B cell (primary cell): ENCODE measurements around the gene ZNF410. TPM values are rescaled to one million over a fixed set of nuclear protein-coding genes. Genes with fewer than 3 reads are reported as not detected.

ENCODE experiments used
- ATAC-seq: fragments of 200-7000 bp; cut with Tn5 transposase; one replicate; pipeline ENCODE4 v1.10.0; 2021; ENCODE audit warnings: low read depth, mild to moderate bottlenecking, moderate number of reproducible peaks, moderate library complexity
- CTCF ChIA-PET: fragments of 350-600 bp; sonication (Branson Sonifier 250); formaldehyde crosslinking; loops from one replicate; lab custom pipeline; 2021; ENCODE audit warnings: antibody characterized with exemption, inconsistent platforms; lab: Charles Lee
- POLR2A ChIA-PET: fragments of 350-600 bp; sonication (Branson Sonifier 250); formaldehyde crosslinking; loops from one replicate; lab custom pipeline; 2021; ENCODE audit warnings: antibody characterized with exemption; lab: Charles Lee
- DNase-seq: peaks from one replicate; pipeline ENCODE4 v3.0.0; 2013
- H2AFZ ChIP-seq: 2 replicates; pipeline ENCODE4 v1.6.1; 2012; ENCODE audit warnings: mild to moderate bottlenecking, low read depth, low read length; ENCODE audit not compliant: insufficient read depth, poor library complexity, severe bottlenecking
- H3K27ac ChIP-seq, 2 donors: 1 replicate in 1 of 2; 2 replicates in 1 of 2; pipeline ENCODE4 v1.5.1; 2012 to 2013; ENCODE audit warnings: low read length in 2 of 2, mild to moderate bottlenecking in 2 of 2, moderate library complexity in 1 of 2
- H3K27me3 ChIP-seq, 4 experiments: fragments of 200-600 bp in 1 of 4; sonication (generic) in 1 of 4; replicated peaks in 1 of 4; 1 replicate in 2 of 4; 2 replicates in 2 of 4; pipeline versions ENCODE4 v1.6.1 to v1.7.0; 2013 to 2016; ENCODE audit warnings: low read length in 3 of 4, mild to moderate bottlenecking in 2 of 4, mixed read lengths in 1 of 4, moderate library complexity in 1 of 4; ENCODE audit not compliant: insufficient read depth in 4 of 4, control insufficient read depth in 3 of 4; ENCODE audit errors: control extremely low read depth in 1 of 4
- H3K36me3 ChIP-seq, 2 experiments: replicated peaks in 1 of 2; 1 replicate in 1 of 2; 2 replicates in 1 of 2; pipeline versions ENCODE4 v1.6.1 to v1.7.1; 2013; ENCODE audit warnings: low read length in 1 of 2; ENCODE audit not compliant: insufficient read depth in 2 of 2, control insufficient read depth in 1 of 2; ENCODE audit errors: control extremely low read depth in 1 of 2, extremely low read depth in 1 of 2
- H3K4me1 ChIP-seq, 2 donors: fragments of 200-600 bp in 1 of 2; sonication (generic) in 1 of 2; 1 replicate in 1 of 2; 2 replicates in 1 of 2; pipeline versions ENCODE4 v1.5.1 to v1.6.1; 2013 to 2017; ENCODE audit warnings: low read length in 2 of 2; ENCODE audit not compliant: control insufficient read depth in 2 of 2, insufficient read depth in 2 of 2
- H3K4me2 ChIP-seq: replicated peaks from 2 replicates; pipeline ENCODE3; 2012; ENCODE audit warnings: mild to moderate bottlenecking, low read depth, low read length; ENCODE audit not compliant: poor library complexity, severe bottlenecking
- H3K4me3 ChIP-seq, 5 experiments: fragments of 200-600 bp in 1 of 5; sonication (generic) in 1 of 5; 1 replicate in 3 of 5; 2 replicates in 2 of 5; pipeline versions ENCODE4 v1.5.1 to v1.7.0; 2011 to 2016; ENCODE audit warnings: low read length in 4 of 5, mild to moderate bottlenecking in 4 of 5, low read depth in 2 of 5, control low read depth in 1 of 5, moderate library complexity in 1 of 5; ENCODE audit not compliant: insufficient read depth in 1 of 5; ENCODE audit errors: control extremely low read depth in 1 of 5, extremely low read depth in 1 of 5
- H3K79me2 ChIP-seq: fragments of 200-600 bp; sonication (generic); one replicate; pipeline ENCODE4 v1.6.0; 2016; ENCODE audit warnings: low read length; ENCODE audit not compliant: control insufficient read depth, insufficient read depth
- H3K9ac ChIP-seq: fragments of 200-600 bp; sonication (generic); 2 replicates; pipeline ENCODE4 v1.6.1; 2017; ENCODE audit warnings: mild to moderate bottlenecking, low read length, moderate library complexity
- H3K9me3 ChIP-seq, 3 donors: one replicate each; pipeline versions ENCODE4 v1.6.1 to v1.7.1; 2013; ENCODE audit warnings: low read length in 2 of 3; ENCODE audit not compliant: control insufficient read depth in 2 of 3, insufficient read depth in 1 of 3; ENCODE audit errors: control extremely low read depth in 1 of 3
- H4K20me1 ChIP-seq: 2 replicates; pipeline ENCODE4 v1.6.0; 2012; ENCODE audit warnings: mild to moderate bottlenecking, low read length; ENCODE audit not compliant: insufficient read depth, control insufficient read depth, poor library complexity, severe bottlenecking
- H3K27ac Mint-ChIP-seq: one replicate; pipeline ENCODE4 v1.8.0; 2021; ENCODE audit warnings: mixed read lengths
- H3K27me3 Mint-ChIP-seq: one replicate; pipeline ENCODE4 v1.8.0; 2021; ENCODE audit warnings: mixed read lengths
- H3K4me1 Mint-ChIP-seq: one replicate; pipeline ENCODE4 v1.8.0; 2021; ENCODE audit warnings: mixed read lengths
- H3K4me3 Mint-ChIP-seq: one replicate; pipeline ENCODE4 v1.8.0; 2021; ENCODE audit warnings: mixed read lengths
- H3K9me3 Mint-ChIP-seq: one replicate; pipeline ENCODE4 v1.8.0; 2022; ENCODE audit warnings: mixed read lengths; ENCODE audit not compliant: insufficient read depth
- CTCF ChIP-seq: fragments of 200-600 bp; IDR thresholded peaks from one replicate; pipeline ENCODE4 v1.8.0; 2022; ENCODE audit warnings: antibody characterized with exemption, mild to moderate bottlenecking
- EZH2 ChIP-seq: IDR thresholded peaks from 2 replicates; pipeline ENCODE4 v1.6.1; 2012; ENCODE audit warnings: borderline replicate concordance, low read depth, mild to moderate bottlenecking, moderate library complexity, low read length; ENCODE audit not compliant: insufficient read depth, poor library complexity, severe bottlenecking
- WGBS: methylation state at CpG from one replicate; pipeline ENCODE4 v1.1.5; 2013; ENCODE audit warnings: missing lambda C conversion rate; ENCODE audit not compliant: insufficient coverage; 5-methylcytosine and 5-hydroxymethylcytosine counted together
- intact Hi-C: fragments of 100-400 bp; cut with micrococcal nuclease; formaldehyde crosslinking; loops from one replicate; pipeline ENCODE4 v1.10.0; 2022
- polyA plus RNA-seq: library from polyadenylated mRNA; depleted of rRNA; stranded (reverse); fragments of >200 nt; gene quantifications from 2 replicates; pipeline ENCODE4 v1.2.3, GENCODE V29; 2012
- total RNA-seq, 2 donors: library from RNA; stranded (reverse); fragments of 120-200 nt in 1 of 2; gene quantifications; 1 replicate in 1 of 2; 2 replicates in 1 of 2; pipeline versions ENCODE4 v1.2.3 to v1.2.4, GENCODE V29; 2013 to 2022

The ZNF410 gene
- total and polyA plus RNA-seq, 2 donors (not counting 1 experiment from before 2014, with no cell fraction given), result 18.9 to 69.0 TPM

GRCh38 chr14:73877790-73878189 is 8.9 kb upstream of the ZNF410 start:
- no peak overlapping the region for H3K9ac ChIP-seq
- intact Hi-C loops, result no loop called here
- H3K79me2 ChIP-seq, result no peaks in the 10 kb centered on the region
- DNase-seq (no peak), ATAC-seq (no peak)
- POLR2A ChIA-PET, result interaction anchor here (0.7 kb wide), 1 partner anchor 46 kb away, joined by 5 read pairs; no protein-coding TSS in a partner anchor
- no peaks in the 10 kb centered on the region for H3K4me1 ChIP-seq
- no peaks in the 10 kb centered on the region for H3K36me3 ChIP-seq
- no peaks in the 10 kb centered on the region for H3K4me1 Mint-ChIP-seq
- no peak overlapping the region for H3K4me3 ChIP-seq
- H3K27ac ChIP-seq, result no peak overlapping the region
- TF ChIP-seq EZH2, result no peak
- no peak for TF ChIP-seq CTCF
- WGBS, result 100% methylated on average over 3 of the region's 3 CpGs
- no peak overlapping the region for H3K27ac Mint-ChIP-seq
- no peak overlapping the region for H3K4me3 Mint-ChIP-seq
- H4K20me1 ChIP-seq, result no peaks in the 10 kb centered on the region
- H3K9me3 Mint-ChIP-seq, result no peaks in the 10 kb centered on the region
- no peak overlapping the region for H2AFZ ChIP-seq
- H3K4me2 ChIP-seq, result no peak overlapping the region
- CTCF ChIA-PET, result interaction anchor here (0.6 to 1.9 kb wide), 2 partner anchors 26 to 28 kb away, joined by 3 to 4 read pairs; partner anchors contain the start of gene PTGR2
- no peaks in the 10 kb centered on the region for H3K27me3 ChIP-seq
- no peaks in the 10 kb centered on the region for H3K27me3 Mint-ChIP-seq
- H3K9me3 ChIP-seq, result no peaks in the 10 kb centered on the region

GRCh38 chr14:73878436-73878835 is 8.2 kb upstream of the ZNF410 start:
- Histone ChIP-seq H3K79me2 (no peaks in the 10 kb centered on the region), H3K27me3 (no peaks in the 10 kb centered on the region), H4K20me1 (no peaks in the 10 kb centered on the region), H3K4me3 (no peak overlapping the region), H3K9ac (no peak overlapping the region), H3K4me1 (no peaks in the 10 kb centered on the region), H3K27ac (no peak overlapping the region), H2AFZ (no peak overlapping the region), H3K4me2 (no peak overlapping the region), H3K36me3 (no peaks in the 10 kb centered on the region), H3K9me3 (no peaks in the 10 kb centered on the region)
- no peak overlapping the region for H3K4me3 Mint-ChIP-seq
- intact Hi-C loops, result no loop called here
- WGBS, result 97% methylated on average over 6 of the region's 6 CpGs
- TF ChIP-seq CTCF (no peak), EZH2 (no peak)
- H3K4me1 Mint-ChIP-seq, result no peaks in the 10 kb centered on the region
- ChIA-PET CTCF (interaction anchor here (0.6 to 1.9 kb wide), 2 partner anchors 27 kb away, joined by 3 to 4 read pairs; partner anchors contain the start of gene PTGR2), POLR2A (interaction anchor here (0.6 kb wide), 1 partner anchor 286 kb away, joined by 7 read pairs; no protein-coding TSS in a partner anchor)
- no peaks in the 10 kb centered on the region for H3K27me3 Mint-ChIP-seq
- H3K27ac Mint-ChIP-seq, result no peak overlapping the region
- ATAC-seq, result no peak
- H3K9me3 Mint-ChIP-seq, result no peaks in the 10 kb centered on the region
- no peak for DNase-seq
